Hematopoietic multipotent progenitor cell (in vitro differentiated cells): Measurements from ENCODE around the gene POMP. TPM values are rescaled to one million over a fixed set of nuclear protein-coding genes. Genes with fewer than 3 reads are reported as not detected.

Source experiments
- small RNA-seq: library from RNA; depleted of rRNA; stranded (forward); fragments of <200 nt; gene quantifications from one replicate; pipeline ENCODE3, GENCODE V24; 2012
- total RNA-seq: library from RNA; depleted of rRNA; stranded (reverse); fragments of >200 nt; gene quantifications from one replicate; pipeline ENCODE4 v1.2.3, GENCODE V29; 2012

The POMP gene
- total RNA-seq, 1 donor: 7.0 TPM

Small RNA genes lying within 50 kb of the gene (small RNA-seq; reads per million reads assigned to genes)
- gene RF00019 (not detected), gene RNU6-53P (not detected)

Other genes starting within 250 kb of the POMP start
- gene FLT1, start 164.0 kb upstream of the POMP start, total RNA-seq: 0.54 TPM
- gene SLC46A3, start 59.8 kb downstream of the POMP start, total RNA-seq: 11.8 TPM
- not detected for gene MTUS2, start 161.2 kb downstream of the POMP start, total RNA-seq